ENCODE results near the gene ACSM2B.
"Not testable (repeated sequence)": the region's sequence is repeated elsewhere in the genome, so short reads cannot be mapped to it uniquely, and the experiment has no call there.

DNA sequence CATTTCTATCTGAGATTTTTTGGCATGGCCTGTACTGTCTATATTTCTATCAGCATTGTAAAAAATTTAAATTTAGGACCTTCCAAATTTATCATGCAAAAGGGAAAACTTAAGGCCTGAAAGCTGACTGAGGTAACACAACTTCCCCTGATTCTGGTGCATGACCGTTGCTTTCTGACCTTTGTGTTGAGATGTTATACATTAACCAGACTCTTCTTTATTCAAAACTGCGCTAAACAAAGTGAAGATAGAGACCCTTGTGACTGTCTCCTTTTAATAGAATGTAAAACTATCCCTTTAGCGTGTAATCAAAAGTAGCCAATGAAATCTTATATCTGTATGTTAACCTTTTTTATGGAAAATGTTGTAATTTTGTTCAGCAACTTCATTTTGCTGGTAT lies 1.9 kb upstream of the ACSM2B start:
- TF ChIP-seq MYC (IDR thresholded peaks at IDR 0.05; ENCODE audit: borderline replicate concordance, low read length); EP300 (IDR thresholded peaks at IDR 0.05); RFX5 (IDR thresholded peaks at IDR 0.05); POLR2A (IDR thresholded peaks at IDR 0.05; ENCODE audit: low read length): not testable (repeated sequence)
- TF ChIP-seq, protein P1, sequence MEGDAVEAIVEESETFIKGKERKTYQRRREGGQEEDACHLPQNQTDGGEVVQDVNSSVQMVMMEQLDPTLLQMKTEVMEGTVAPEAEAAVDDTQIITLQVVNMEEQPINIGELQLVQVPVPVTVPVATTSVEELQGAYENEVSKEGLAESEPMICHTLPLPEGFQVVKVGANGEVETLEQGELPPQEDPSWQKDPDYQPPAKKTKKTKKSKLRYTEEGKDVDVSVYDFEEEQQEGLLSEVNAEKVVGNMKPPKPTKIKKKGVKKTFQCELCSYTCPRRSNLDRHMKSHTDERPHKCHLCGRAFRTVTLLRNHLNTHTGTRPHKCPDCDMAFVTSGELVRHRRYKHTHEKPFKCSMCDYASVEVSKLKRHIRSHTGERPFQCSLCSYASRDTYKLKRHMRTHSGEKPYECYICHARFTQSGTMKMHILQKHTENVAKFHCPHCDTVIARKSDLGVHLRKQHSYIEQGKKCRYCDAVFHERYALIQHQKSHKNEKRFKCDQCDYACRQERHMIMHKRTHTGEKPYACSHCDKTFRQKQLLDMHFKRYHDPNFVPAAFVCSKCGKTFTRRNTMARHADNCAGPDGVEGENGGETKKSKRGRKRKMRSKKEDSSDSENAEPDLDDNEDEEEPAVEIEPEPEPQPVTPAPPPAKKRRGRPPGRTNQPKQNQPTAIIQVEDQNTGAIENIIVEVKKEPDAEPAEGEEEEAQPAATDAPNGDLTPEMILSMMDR (IDR thresholded peaks at IDR 0.05), result not testable (repeated sequence)

Data from A549 (cell line).